GM19455 (cell line): ENCODE results near the gene RNF175.
A peak's percentile ranks its signal among the peaks of the same experiment; 100 is the strongest.

Experiments used
- ATAC-seq: cut with Tn5 transposase; IDR thresholded peaks from one replicate; pipeline ENCODE4 v1.9.1; 2021; ENCODE audit not compliant: unreplicated experiment

Gene RNF175

GRCh38 chr4:153748378-153748777, 11.4 kb downstream of the RNF175 start:
- no peak for ATAC-seq

- no peak for ATAC-seq
These were observed 12.3 kb downstream of the RNF175 start for GRCh38 chr4:153747406-153747955.

GRCh38 chr4:153745651-153746050, 14.2 kb downstream of the RNF175 start:
- ATAC-seq, result no peak

GRCh38 chr4:153741541-153741940, 18.3 kb downstream of the RNF175 start:
- ATAC-seq, result no peak

GRCh38 chr4:153735906-153736461, 23.8 kb downstream of the RNF175 start:
- no peak for ATAC-seq

- peak; percentile 75 for ATAC-seq
These were observed 25.9 kb downstream of the RNF175 start for GRCh38 chr4:153733751-153734448.

GRCh38 chr4:153731239-153731638, 28.6 kb downstream of the RNF175 start:
- ATAC-seq, result no peak

GRCh38 chr4:153729895-153730294, 29.9 kb downstream of the RNF175 start:
- ATAC-seq, result no peak

- peak; percentile 63 for ATAC-seq
These were observed 31.2 kb downstream of the RNF175 start for GRCh38 chr4:153728660-153729059.

GRCh38 chr4:153728151-153728550, 31.7 kb downstream of the RNF175 start:
- no peak for ATAC-seq

- ATAC-seq, result no peak
These were observed 34.0 kb downstream of the RNF175 start for GRCh38 chr4:153725831-153726154.

- ATAC-seq, result no peak
These were observed 34.5 kb downstream of the RNF175 start for GRCh38 chr4:153725136-153725830.

- ATAC-seq, result no peak
These were observed 35.2 kb downstream of the RNF175 start for GRCh38 chr4:153724606-153725005.

- no peak for ATAC-seq
These were observed 37.8 kb downstream of the RNF175 start for GRCh38 chr4:153722036-153722435.

- no peak for ATAC-seq
These were observed 45.8 kb downstream of the RNF175 start for GRCh38 chr4:153713866-153714646.

GRCh38 chr4:153710681-153711080, 49.1 kb downstream of the RNF175 start:
- ATAC-seq, result no peak

- ATAC-seq, result peak; percentile 20
These were observed 53.3 kb downstream of the RNF175 start for GRCh38 chr4:153706519-153706918.

- ATAC-seq, result peak; percentile 71
These were observed 53.9 kb downstream of the RNF175 start for GRCh38 chr4:153705743-153706468.

GRCh38 chr4:153704522-153704921, 55.3 kb downstream of the RNF175 start:
- no peak for ATAC-seq

- ATAC-seq, result no peak
These were observed 74.9 kb downstream of the RNF175 start for GRCh38 chr4:153684971-153685371.
